ENCODE measurements around the gene PRSS57. TPM values are rescaled to one million over a fixed set of nuclear protein-coding genes. Genes with fewer than 3 reads are reported as not detected.

PRSS57 gene
- total and polyA plus RNA-seq, 12 donors, result 0.06 TPM; not detected in 11

DNA sequence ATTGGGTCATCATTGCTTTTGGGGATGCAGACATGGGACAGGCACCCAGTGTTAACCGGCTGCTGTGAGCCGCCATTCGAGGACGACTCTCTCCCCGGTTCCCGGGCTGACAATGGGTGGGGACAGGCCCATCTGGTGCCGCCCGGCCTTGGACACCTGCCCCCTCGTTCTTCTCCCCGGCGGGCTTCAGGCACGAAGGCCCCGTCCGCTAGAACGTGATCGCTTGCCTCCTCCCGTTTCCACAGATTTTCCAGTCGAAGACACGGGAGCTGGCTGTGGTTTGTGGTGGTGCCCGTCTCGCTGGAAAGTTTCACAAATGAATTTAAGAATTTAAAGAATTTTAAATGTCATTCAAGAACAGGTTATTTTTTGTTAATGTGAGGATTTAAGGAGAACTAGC is 15.5 kb upstream of the PRSS57 start:
- Histone ChIP-seq H3K9me3 (peaks cover 0 to 17% (median 0%) of the 10 kb centered on the region in 11 donors), H3K27ac (peak overlapping the region; percentile 80 to 95 (median 89)), H3K36me3 (peaks cover 0 to 10% (median 0%) of the 10 kb centered on the region in 9 donors), H3K27me3 (peaks cover 0 to 26% (median 0%) of the 10 kb centered on the region in 7 donors), H3K4me1 (peaks cover 0 to 29% (median 19%) of the 10 kb centered on the region in 9 donors), H3K4me3 (peak overlapping the region; percentile 44 to 83 (median 70))
- intact Hi-C loops (cut with DNase I), result loop anchor here in 1 of 10 donors (2.0 kb wide), 1 partner anchor 16 kb away; no protein-coding TSS in a partner anchor
- TF ChIP-seq, protein P1, sequence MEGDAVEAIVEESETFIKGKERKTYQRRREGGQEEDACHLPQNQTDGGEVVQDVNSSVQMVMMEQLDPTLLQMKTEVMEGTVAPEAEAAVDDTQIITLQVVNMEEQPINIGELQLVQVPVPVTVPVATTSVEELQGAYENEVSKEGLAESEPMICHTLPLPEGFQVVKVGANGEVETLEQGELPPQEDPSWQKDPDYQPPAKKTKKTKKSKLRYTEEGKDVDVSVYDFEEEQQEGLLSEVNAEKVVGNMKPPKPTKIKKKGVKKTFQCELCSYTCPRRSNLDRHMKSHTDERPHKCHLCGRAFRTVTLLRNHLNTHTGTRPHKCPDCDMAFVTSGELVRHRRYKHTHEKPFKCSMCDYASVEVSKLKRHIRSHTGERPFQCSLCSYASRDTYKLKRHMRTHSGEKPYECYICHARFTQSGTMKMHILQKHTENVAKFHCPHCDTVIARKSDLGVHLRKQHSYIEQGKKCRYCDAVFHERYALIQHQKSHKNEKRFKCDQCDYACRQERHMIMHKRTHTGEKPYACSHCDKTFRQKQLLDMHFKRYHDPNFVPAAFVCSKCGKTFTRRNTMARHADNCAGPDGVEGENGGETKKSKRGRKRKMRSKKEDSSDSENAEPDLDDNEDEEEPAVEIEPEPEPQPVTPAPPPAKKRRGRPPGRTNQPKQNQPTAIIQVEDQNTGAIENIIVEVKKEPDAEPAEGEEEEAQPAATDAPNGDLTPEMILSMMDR (IDR thresholded peaks at IDR 0.05), result no peak
- peak in 3 of 8 donors; percentile 18 to 23 (median 23) for ATAC-seq
- 62 to 63% methylated on average over 21 of the region's 21 CpGs for WGBS, 2 donors
- DNase-seq, result no peak

DNA sequence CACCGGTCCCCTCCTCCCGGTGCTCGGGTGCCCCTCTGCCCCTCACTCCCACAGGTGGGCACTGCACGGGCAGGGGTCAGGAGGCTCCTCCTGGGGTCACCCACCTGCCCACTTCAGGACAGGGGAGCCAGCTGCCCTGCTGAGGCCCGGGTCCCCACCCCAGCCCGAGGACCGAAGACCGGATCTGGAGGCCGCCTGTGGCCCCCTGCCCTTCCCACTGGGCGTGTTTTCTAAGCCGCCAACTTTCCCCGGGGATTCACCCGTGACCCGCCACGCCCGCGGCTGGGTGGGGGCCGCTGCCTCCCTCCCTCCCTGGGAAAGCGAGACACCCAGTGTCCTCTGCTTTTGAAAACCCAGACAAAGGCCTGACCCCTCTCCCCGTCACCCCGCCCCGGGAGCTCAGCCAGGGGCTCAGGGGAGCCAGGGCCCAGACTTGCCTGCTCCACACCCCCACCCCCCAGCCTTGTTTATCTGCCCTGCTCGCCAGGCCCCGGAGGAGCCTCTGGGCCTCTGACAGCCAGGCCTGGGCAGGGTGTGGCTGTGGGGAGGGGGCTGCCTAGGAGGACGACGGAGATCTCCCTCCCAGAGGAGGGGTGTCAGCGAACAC is 14.8 kb upstream of the PRSS57 start:
- Histone ChIP-seq H3K9me3 (peaks cover 0 to 10% (median 0%) of the 10 kb centered on the region in 11 donors), H3K36me3 (peaks cover 0 to 4% (median 0%) of the 10 kb centered on the region in 9 donors), H3K4me3 (peak overlapping the region; percentile 44 to 83 (median 70)), H3K27me3 (peaks cover 0 to 26% (median 0%) of the 10 kb centered on the region in 7 donors), H3K4me1 (peaks cover 0 to 29% (median 19%) of the 10 kb centered on the region in 9 donors), H3K27ac (peak overlapping the region; percentile 80 to 95 (median 89))
- TF ChIP-seq, protein P1 (IDR thresholded peaks at IDR 0.05), result no peak
- ATAC-seq (peak; percentile 45 to 72 (median 65)), DNase-seq (peak; percentile 67 to 77)
- 22 to 27% methylated on average over 26 to 27 of the region's 27 CpGs for WGBS, 2 donors
- intact Hi-C loops (cut with DNase I), result loop anchor here in 1 of 10 donors (2.0 kb wide), 1 partner anchor 17 kb away; no protein-coding TSS in a partner anchor

DNA sequence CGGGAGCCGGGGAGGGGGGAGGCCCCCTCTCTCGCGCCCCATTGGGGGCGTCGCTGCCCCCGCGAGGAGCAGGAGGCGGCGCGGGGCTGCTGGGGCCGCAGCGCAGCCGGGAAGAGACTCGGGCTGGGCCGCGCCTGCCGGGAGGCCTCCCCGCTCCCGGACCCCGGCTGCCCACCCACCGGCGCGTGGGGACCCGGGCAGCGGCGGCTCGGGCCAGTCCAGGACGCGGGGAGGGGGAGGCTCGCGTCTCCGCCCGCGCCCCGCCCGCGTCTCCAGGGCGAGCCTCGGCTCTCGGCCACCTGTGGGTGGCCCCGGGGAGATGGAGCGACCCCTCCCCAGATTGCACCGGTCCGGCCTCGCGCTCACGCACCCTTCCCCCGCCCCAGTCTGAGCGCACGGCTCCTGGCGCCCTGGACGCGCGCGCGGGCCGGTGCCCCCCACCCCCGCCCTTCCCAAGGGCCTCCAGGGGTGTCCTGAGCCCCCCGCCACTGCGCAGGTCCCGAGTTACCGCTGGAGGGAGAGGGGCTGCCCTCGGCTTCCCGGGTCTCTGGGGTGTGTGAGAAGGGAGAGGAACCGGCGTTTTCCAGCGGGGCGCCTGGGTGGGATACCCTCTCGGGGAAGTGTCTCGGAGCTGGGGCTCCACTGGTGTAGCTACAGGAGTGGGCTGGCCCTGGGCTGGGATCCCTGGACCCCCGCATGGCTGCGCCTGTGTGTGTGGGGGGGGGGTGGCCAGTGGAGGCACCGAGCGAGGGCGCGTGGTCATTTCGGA is 14.1 kb upstream of the PRSS57 start:
- Histone ChIP-seq H3K36me3 (peaks cover 0 to 4% (median 0%) of the 10 kb centered on the region in 9 donors), H3K9me3 (peaks cover 0 to 6% (median 0%) of the 10 kb centered on the region in 11 donors), H3K4me1 (peaks cover 0 to 29% (median 19%) of the 10 kb centered on the region in 9 donors), H3K27ac (peak overlapping the region; percentile 80 to 95 (median 89)), H3K27me3 (peaks cover 0 to 26% (median 0%) of the 10 kb centered on the region in 7 donors), H3K4me3 (peak overlapping the region; percentile 44 to 83 (median 70))
- ATAC-seq (peak; percentile 5 to 43 (median 17)), DNase-seq (no peak)
- intact Hi-C loops (cut with DNase I), result no loop called here
- TF ChIP-seq, protein P1 (IDR thresholded peaks at IDR 0.05), result no peak
- 2 to 5% methylated on average over 44 to 77 of the region's 78 CpGs for WGBS, 2 donors
